Gastrocnemius medialis (tissue), 4 donors: ENCODE data around the gene SFT2D1.

Experiments
- CTCF ChIP-seq, 5 experiments: fragments of 450-650 bp in 3 of 5; fragments of 200-600 bp in 2 of 5; sonication (generic) in 2 of 5; IDR thresholded peaks in 4 of 5; conservative IDR thresholded peaks in 1 of 5; 1 replicate in 4 of 5; 2 replicates in 1 of 5; pipeline ENCODE4 v1.5.1; 2016 to 2019; ENCODE audit warnings: antibody characterized with exemption in 5 of 5, mild to moderate bottlenecking in 3 of 5, moderate library complexity in 3 of 5
- POLR2A ChIP-seq, 2 donors: fragments of 450-650 bp; IDR thresholded peaks; one replicate each; pipeline ENCODE4 v1.6.1; 2017; ENCODE audit warnings: antibody characterized with exemption in 2 of 2, mild to moderate bottlenecking in 2 of 2, moderate library complexity in 2 of 2

GRCh38 chr6:166353507-166353906 is 11.2 kb upstream of the SFT2D1 start:
- no peak for TF ChIP-seq CTCF (IDR thresholded peaks at IDR 0.05 in 4 of 5, conservative IDR thresholded peaks at IDR 0.05 in 1 of 5)
- TF ChIP-seq POLR2A (IDR thresholded peaks at IDR 0.05) = no peak
